ENCODE measurements around the gene TCEA2. TPM values are rescaled to one million over a fixed set of nuclear protein-coding genes. Genes with fewer than 3 reads are reported as not detected.

Gene TCEA2
- total RNA-seq, 2 experiments from 2014 or later: 36.4 to 71.2 TPM

DNA sequence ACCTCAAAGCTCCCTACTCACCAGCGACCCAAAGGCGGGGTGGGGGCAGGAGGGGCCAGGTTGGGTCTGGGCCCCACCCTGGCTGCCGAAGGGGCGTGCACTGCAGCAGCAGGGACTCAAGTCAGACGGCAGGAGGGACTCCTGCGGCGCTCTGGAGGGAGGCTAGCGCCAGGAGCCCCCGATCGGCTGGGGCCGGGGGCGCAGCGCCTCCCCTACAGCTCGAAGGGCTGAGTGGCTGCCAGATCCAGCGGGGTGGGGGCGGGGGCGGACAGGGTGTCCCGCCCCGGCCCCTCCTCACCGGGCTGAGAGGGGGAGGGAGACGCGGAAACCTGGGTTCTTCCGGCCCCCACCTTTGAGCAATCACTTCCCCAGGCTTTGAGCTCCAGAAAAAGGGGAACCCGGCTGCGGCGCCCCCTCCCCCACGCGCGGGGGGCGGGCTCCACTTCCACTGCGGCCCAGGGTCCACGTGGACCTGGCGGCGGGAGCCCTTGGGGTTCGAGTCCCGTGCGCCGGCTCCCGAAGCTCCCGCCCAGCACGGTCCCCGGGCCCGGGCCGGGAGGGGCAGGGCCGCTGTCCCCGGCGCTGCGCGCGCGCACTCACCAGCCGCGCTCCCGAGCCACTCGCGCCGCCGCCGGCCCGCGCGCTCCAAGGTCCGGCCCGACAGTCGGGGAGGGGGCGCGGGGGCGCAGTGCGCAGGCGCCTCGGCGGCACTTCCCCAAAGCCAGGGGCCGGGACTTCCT, 16.4 kb downstream of the TCEA2 start, which contains the start of gene RGS19:
TSS of gene RGS19 (minus strand) at position 246 of the 740 bp plus-strand sequence. CDS start 2,632 bp downstream, outside the sequence.
- DNase-seq (ENCODE audit: low spot score): peak; percentile 87
- H3K27ac ChIP-seq (ENCODE audit: low read depth, low read length, poor library complexity, severe bottlenecking): peak within 1 kb of the TSS; percentile 97
- TF ChIP-seq EZH2phosphoT487 (IDR thresholded peaks at IDR 0.05; ENCODE audit: borderline replicate concordance, low read depth, low read length): no peak
- TF ChIP-seq, protein P1, sequence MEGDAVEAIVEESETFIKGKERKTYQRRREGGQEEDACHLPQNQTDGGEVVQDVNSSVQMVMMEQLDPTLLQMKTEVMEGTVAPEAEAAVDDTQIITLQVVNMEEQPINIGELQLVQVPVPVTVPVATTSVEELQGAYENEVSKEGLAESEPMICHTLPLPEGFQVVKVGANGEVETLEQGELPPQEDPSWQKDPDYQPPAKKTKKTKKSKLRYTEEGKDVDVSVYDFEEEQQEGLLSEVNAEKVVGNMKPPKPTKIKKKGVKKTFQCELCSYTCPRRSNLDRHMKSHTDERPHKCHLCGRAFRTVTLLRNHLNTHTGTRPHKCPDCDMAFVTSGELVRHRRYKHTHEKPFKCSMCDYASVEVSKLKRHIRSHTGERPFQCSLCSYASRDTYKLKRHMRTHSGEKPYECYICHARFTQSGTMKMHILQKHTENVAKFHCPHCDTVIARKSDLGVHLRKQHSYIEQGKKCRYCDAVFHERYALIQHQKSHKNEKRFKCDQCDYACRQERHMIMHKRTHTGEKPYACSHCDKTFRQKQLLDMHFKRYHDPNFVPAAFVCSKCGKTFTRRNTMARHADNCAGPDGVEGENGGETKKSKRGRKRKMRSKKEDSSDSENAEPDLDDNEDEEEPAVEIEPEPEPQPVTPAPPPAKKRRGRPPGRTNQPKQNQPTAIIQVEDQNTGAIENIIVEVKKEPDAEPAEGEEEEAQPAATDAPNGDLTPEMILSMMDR (conservative IDR thresholded peaks at IDR 0.05; ENCODE audit: low read length): peak; percentile 23; the same call in 1 of the 2 replicates
- no peaks in the 10 kb centered on the region for H3K9me3 ChIP-seq (ENCODE audit: low read length)
- peak within 1 kb of the TSS; percentile 94 for H3K4me3 ChIP-seq (ENCODE audit: low read depth, low read length, poor library complexity, severe bottlenecking)
- no peaks in the 10 kb centered on the region for H4K20me1 ChIP-seq (ENCODE audit: insufficient read depth, low read length)
- BruUV-seq (replicated peaks): no TSS peak
- peaks cover 13% of the 10 kb centered on the region; the same call in 1 of the 2 replicates for H3K79me2 ChIP-seq (ENCODE audit: insufficient read depth, low read depth, low read length)
- intact Hi-C loops (cut with micrococcal nuclease; ENCODE audit: unreplicated experiment): loop anchor here (2.0 to 5.0 kb wide), 4 partner anchors 17 to 452 kb away; partner anchors contain the start of genes GMEB2, PRPF6 and TCEA2
- H3K36me3 ChIP-seq (ENCODE audit: insufficient read depth, low read length): peaks cover 15% of the 10 kb centered on the region; the same call in 1 of the 2 replicates
- peak within 1 kb of the TSS; percentile 33; the same call in 1 of the 2 replicates for H2AFZ ChIP-seq (ENCODE audit: low read length)
- CTCF ChIA-PET (ENCODE audit: unreplicated experiment): interaction anchor here (1.2 kb wide), 1 partner anchor 20 kb away, joined by 7 read pairs; no protein-coding TSS in a partner anchor
- POLR2A ChIA-PET: interaction anchor here (0.6 to 1.2 kb wide), 4 partner anchors 10 to 36 kb away, joined by 3 to 5 read pairs (median 5); no protein-coding TSS in a partner anchor
- no peaks in the 10 kb centered on the region for H3K9me2 ChIP-seq (ENCODE audit: insufficient read depth, low read length)
- peaks cover 44% of the 10 kb centered on the region for H3K4me1 ChIP-seq (ENCODE audit: insufficient read depth, low read length, poor library complexity, severe bottlenecking)
- peak within 1 kb of the TSS; percentile 90 for H3K4me2 ChIP-seq (ENCODE audit: low read length)

DNA sequence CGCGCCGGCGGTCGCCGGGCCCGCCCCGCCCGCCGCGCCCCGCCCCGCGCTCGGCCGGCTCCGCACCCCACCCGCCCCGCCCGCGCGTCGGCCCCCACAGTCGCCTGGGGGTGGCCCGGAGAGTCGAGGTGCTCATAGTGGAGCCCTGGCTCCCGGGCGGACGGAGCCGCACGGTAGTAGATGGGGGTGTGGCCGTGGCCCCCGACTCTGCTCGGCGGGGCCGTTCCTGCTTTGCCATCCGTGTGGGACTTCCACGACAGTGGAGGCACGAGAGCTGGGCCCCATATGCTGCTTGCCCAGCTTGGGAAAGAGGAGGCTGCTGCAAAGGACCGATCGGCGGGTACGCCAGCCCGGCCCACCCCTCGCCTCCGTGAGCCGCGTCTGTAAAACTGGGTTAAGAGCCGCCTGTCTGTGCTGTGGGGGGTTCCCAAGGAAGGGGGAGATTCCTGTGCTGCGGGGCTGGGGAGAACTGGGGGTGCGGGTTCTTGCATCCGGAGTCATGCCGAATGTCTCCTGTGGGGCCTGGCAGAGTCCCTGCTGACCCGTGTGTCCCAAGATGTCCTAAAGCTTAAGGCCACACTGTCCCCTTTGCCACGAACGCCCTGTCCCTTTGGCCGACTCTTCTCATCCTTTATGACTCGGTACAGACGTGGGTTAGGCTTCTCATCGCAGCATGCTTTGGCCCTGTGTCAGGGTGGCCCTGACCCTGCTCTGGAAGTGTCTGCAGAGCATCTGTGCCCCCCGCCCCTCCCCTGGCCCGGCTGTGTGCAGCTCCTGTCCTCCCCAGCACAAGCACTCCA, 17.2 kb downstream of the TCEA2 start, which contains the start of gene OPRL1:
TSS of gene OPRL1 (plus strand) at position 70 of the 800 bp plus-strand sequence. CDS start 12,639 bp downstream, outside the sequence.
- H4K20me1 ChIP-seq (ENCODE audit: insufficient read depth, low read length): no peaks in the 10 kb centered on the region
- H3K4me1 ChIP-seq (ENCODE audit: insufficient read depth, low read length, poor library complexity, severe bottlenecking): peaks cover 44% of the 10 kb centered on the region
- no peaks in the 10 kb centered on the region for H3K9me2 ChIP-seq (ENCODE audit: insufficient read depth, low read length)
- no TSS peak for BruUV-seq (replicated peaks)
- intact Hi-C loops (cut with micrococcal nuclease; ENCODE audit: unreplicated experiment): no loop called here
- no peak for DNase-seq (ENCODE audit: low spot score)
- POLR2A ChIA-PET: interaction anchor here (0.9 to 1.2 kb wide), 2 partner anchors 9 to 19 kb away, joined by 5 read pairs; no protein-coding TSS in a partner anchor
- peaks cover 12% of the 10 kb centered on the region; the same call in 1 of the 2 replicates for H3K36me3 ChIP-seq (ENCODE audit: insufficient read depth, low read length)
- H3K79me2 ChIP-seq (ENCODE audit: insufficient read depth, low read depth, low read length): peaks cover 13% of the 10 kb centered on the region; the same call in 1 of the 2 replicates
- H3K4me2 ChIP-seq (ENCODE audit: low read length): peak within 1 kb of the TSS; percentile 90
- CTCF ChIA-PET (ENCODE audit: unreplicated experiment): interaction anchor here (1.2 kb wide), 1 partner anchor 20 kb away, joined by 7 read pairs; no protein-coding TSS in a partner anchor
- no peaks in the 10 kb centered on the region for H3K9me3 ChIP-seq (ENCODE audit: low read length)
- H2AFZ ChIP-seq (ENCODE audit: low read length): peak within 1 kb of the TSS; percentile 33; the same call in 1 of the 2 replicates
- peak within 1 kb of the TSS; percentile 97 for H3K27ac ChIP-seq (ENCODE audit: low read depth, low read length, poor library complexity, severe bottlenecking)
- no peak for TF ChIP-seq EZH2phosphoT487 (IDR thresholded peaks at IDR 0.05; ENCODE audit: borderline replicate concordance, low read depth, low read length)
- TF ChIP-seq, protein P1 (conservative IDR thresholded peaks at IDR 0.05; ENCODE audit: low read length): no peak
- H3K4me3 ChIP-seq (ENCODE audit: low read depth, low read length, poor library complexity, severe bottlenecking): peak within 1 kb of the TSS; percentile 94
